Natural killer cell (primary cell): ENCODE measurements around the gene TMEM198. TPM values are rescaled to one million over a fixed set of nuclear protein-coding genes. Genes with fewer than 3 reads are reported as not detected.

Experiments
- ATAC-seq, 3 donors: fragments of 150-1000 bp in 2 of 3; fragments of 200-7000 bp in 1 of 3; cut with Tn5 transposase; 1 replicate in 1 of 3; 2 replicates in 2 of 3; pipeline ENCODE4 v1.10.0; 2021; ENCODE audit warnings: mild to moderate bottlenecking in 2 of 3, moderate library complexity in 2 of 3
- DNase-seq, 2 donors: peaks; one replicate each; pipeline versions ENCODE4 v3.0.0 to v3.0.0-alpha.2; 2013 to 2021; ENCODE audit warnings: mixed read lengths in 1 of 2
- H3K27ac ChIP-seq: one replicate; pipeline ENCODE4 v1.5.1; 2013; ENCODE audit warnings: mild to moderate bottlenecking, low read length
- H3K27me3 ChIP-seq: one replicate; pipeline ENCODE4 v1.6.1; 2013; ENCODE audit warnings: low read length; ENCODE audit not compliant: control insufficient read depth, insufficient read depth
- H3K36me3 ChIP-seq: one replicate; pipeline ENCODE4 v1.6.1; 2013; ENCODE audit warnings: low read length; ENCODE audit not compliant: control insufficient read depth, insufficient read depth
- H3K4me1 ChIP-seq: one replicate; pipeline ENCODE4 v1.6.1; 2013; ENCODE audit warnings: low read length; ENCODE audit not compliant: control insufficient read depth, insufficient read depth
- H3K4me3 ChIP-seq: one replicate; pipeline ENCODE4 v1.5.1; 2013; ENCODE audit warnings: low read length
- H3K9me3 ChIP-seq: one replicate; pipeline ENCODE4 v1.6.1; 2013; ENCODE audit warnings: low read length; ENCODE audit not compliant: control insufficient read depth, insufficient read depth
- H3K27ac Mint-ChIP-seq, 2 donors: one replicate each; pipeline ENCODE4 v1.8.0; 2022; ENCODE audit warnings: mild to moderate bottlenecking in 2 of 2, mixed read lengths in 2 of 2, moderate library complexity in 1 of 2
- H3K27me3 Mint-ChIP-seq, 2 donors: one replicate each; pipeline ENCODE4 v1.8.0; 2022; ENCODE audit warnings: low read depth in 2 of 2, mixed read lengths in 2 of 2
- H3K36me3 Mint-ChIP-seq: one replicate; pipeline ENCODE4 v1.8.0; 2022; ENCODE audit warnings: mixed read lengths
- H3K4me1 Mint-ChIP-seq, 2 donors: one replicate each; pipeline ENCODE4 v1.8.0; 2022; ENCODE audit warnings: mixed read lengths in 2 of 2
- H3K4me3 Mint-ChIP-seq: one replicate; pipeline ENCODE4 v1.8.0; 2022; ENCODE audit warnings: mild to moderate bottlenecking, moderate library complexity, mixed read lengths
- H3K9me3 Mint-ChIP-seq, 2 donors: one replicate each; pipeline ENCODE4 v1.8.0; 2022; ENCODE audit warnings: mixed read lengths in 2 of 2
- CTCF ChIP-seq: fragments of 200-600 bp; IDR thresholded peaks from one replicate; pipeline ENCODE4 v1.8.0; 2022; ENCODE audit warnings: antibody characterized with exemption
- WGBS: methylation state at CpG from one replicate; pipeline ENCODE4 v1.1.7; 2013; ENCODE audit warnings: missing lambda C conversion rate; ENCODE audit not compliant: insufficient coverage; 5-methylcytosine and 5-hydroxymethylcytosine counted together
- intact Hi-C: fragments of 100-400 bp; cut with micrococcal nuclease; formaldehyde crosslinking; loops from one replicate; pipeline ENCODE4 v1.14.2; 2022
- total RNA-seq, 4 donors: library from RNA; stranded (reverse); fragments of 120-200 nt in 1 of 4; gene quantifications; one replicate each; pipeline versions ENCODE4 v1.2.3 to v1.2.4, GENCODE V29; 2013 to 2022

The TMEM198 gene
- total RNA-seq, 3 donors from 2014 or later (not counting 1 experiment from before 2014, with no cell fraction given): 1.7 to 2.3 (median 1.8) TPM

- WGBS: 69% methylated on average over 3 of the region's 3 CpGs
- DNase-seq (no peak), ATAC-seq (no peak)
- H3K4me3 Mint-ChIP-seq: no peak overlapping the region
- Histone ChIP-seq H3K9me3 (no peaks in the 10 kb centered on the region), H3K4me1 (no peaks in the 10 kb centered on the region), H3K4me3 (no peak overlapping the region), H3K36me3 (no peaks in the 10 kb centered on the region), H3K27ac (no peak overlapping the region), H3K27me3 (no peaks in the 10 kb centered on the region)
- H3K9me3 Mint-ChIP-seq: no peaks in the 10 kb centered on the region
- intact Hi-C loops: loop anchor here (1.0 kb wide), 1 partner anchor 20 kb away; no protein-coding TSS in a partner anchor
- no peaks in the 10 kb centered on the region for H3K36me3 Mint-ChIP-seq
- H3K27me3 Mint-ChIP-seq: peaks cover 7 to 17% of the 10 kb centered on the region in 2 donors
- H3K27ac Mint-ChIP-seq: no peak overlapping the region
- no peak for TF ChIP-seq CTCF
- H3K4me1 Mint-ChIP-seq: no peaks in the 10 kb centered on the region
Observed at GRCh38 chr2:219560893-219561178, 17.0 kb downstream of the TMEM198 start.

GRCh38 chr2:219561179-219562048 is 17.6 kb downstream of the TMEM198 start:
- Histone ChIP-seq H3K4me1 (no peaks in the 10 kb centered on the region), H3K27ac (no peak overlapping the region), H3K9me3 (no peaks in the 10 kb centered on the region), H3K27me3 (no peaks in the 10 kb centered on the region), H3K4me3 (no peak overlapping the region), H3K36me3 (no peaks in the 10 kb centered on the region)
- no peak for ATAC-seq
- H3K9me3 Mint-ChIP-seq: no peaks in the 10 kb centered on the region
- no peak for DNase-seq
- intact Hi-C loops: no loop called here
- peaks cover 8 to 17% of the 10 kb centered on the region in 2 donors for H3K27me3 Mint-ChIP-seq
- no peak overlapping the region for H3K4me3 Mint-ChIP-seq
- no peak overlapping the region for H3K27ac Mint-ChIP-seq
- no peaks in the 10 kb centered on the region for H3K4me1 Mint-ChIP-seq
- TF ChIP-seq CTCF: no peak
- H3K36me3 Mint-ChIP-seq: no peaks in the 10 kb centered on the region
- 91% methylated on average over 24 of the region's 24 CpGs for WGBS

GRCh38 chr2:219562049-219563020 is 18.5 kb downstream of the TMEM198 start:
- 87% methylated on average over 35 of the region's 35 CpGs for WGBS
- no peak for TF ChIP-seq CTCF
- H3K4me3 Mint-ChIP-seq: no peak overlapping the region
- Histone ChIP-seq H3K9me3 (no peaks in the 10 kb centered on the region), H3K4me3 (no peak overlapping the region), H3K27ac (no peak overlapping the region), H3K36me3 (no peaks in the 10 kb centered on the region), H3K27me3 (no peaks in the 10 kb centered on the region), H3K4me1 (no peaks in the 10 kb centered on the region)
- ATAC-seq (no peak), DNase-seq (no peak)
- peaks cover 14 to 20% of the 10 kb centered on the region in 2 donors for H3K27me3 Mint-ChIP-seq
- intact Hi-C loops: no loop called here
- no peaks in the 10 kb centered on the region for H3K9me3 Mint-ChIP-seq
- H3K36me3 Mint-ChIP-seq: no peaks in the 10 kb centered on the region
- H3K4me1 Mint-ChIP-seq: no peaks in the 10 kb centered on the region
- no peak overlapping the region for H3K27ac Mint-ChIP-seq
